CD14-positive monocyte (primary cell): ENCODE measurements around the gene TMEM87A. TPM values are rescaled to one million over a fixed set of nuclear protein-coding genes. Genes with fewer than 3 reads are reported as not detected.

ENCODE experiments used
- DNase-seq, 3 donors: peaks; one replicate each; pipeline ENCODE4 v3.0.0-alpha.2; 2011 to 2022
- H2AFZ ChIP-seq: 2 replicates; pipeline ENCODE4 v1.6.0; 2012; ENCODE audit warnings: mild to moderate bottlenecking, low read depth, low read length, inconsistent platforms; ENCODE audit not compliant: insufficient read depth, poor library complexity, severe bottlenecking
- H3K27ac ChIP-seq, 2 donors: 1 replicate in 1 of 2; 2 replicates in 1 of 2; pipeline ENCODE4 v1.5.1; 2012 to 2013; ENCODE audit warnings: low read length in 2 of 2, control low read depth in 1 of 2, inconsistent platforms in 1 of 2, low read depth in 1 of 2, mild to moderate bottlenecking in 1 of 2
- H3K27me3 ChIP-seq, 2 donors: one replicate each; pipeline versions ENCODE4 v1.6.0 to v1.6.1; 2011 to 2013; ENCODE audit warnings: low read length in 2 of 2; ENCODE audit not compliant: control insufficient read depth in 2 of 2, insufficient read depth in 2 of 2
- H3K36me3 ChIP-seq, 2 donors: replicated peaks in 1 of 2; 1 replicate in 1 of 2; 2 replicates in 1 of 2; pipeline versions ENCODE4 v1.5.1 to v1.6.1; 2012 to 2013; ENCODE audit warnings: low read length in 2 of 2, control low read depth in 1 of 2, inconsistent platforms in 1 of 2, mild to moderate bottlenecking in 1 of 2; ENCODE audit not compliant: insufficient read depth in 2 of 2, control insufficient read depth in 1 of 2
- H3K4me1 ChIP-seq, 2 donors: 1 replicate in 1 of 2; 2 replicates in 1 of 2; pipeline versions ENCODE4 v1.5.1 to v1.6.1; 2012 to 2013; ENCODE audit warnings: low read length in 2 of 2, control low read depth in 1 of 2, inconsistent platforms in 1 of 2, mild to moderate bottlenecking in 1 of 2, moderate library complexity in 1 of 2; ENCODE audit not compliant: insufficient read depth in 2 of 2, control insufficient read depth in 1 of 2
- H3K4me2 ChIP-seq: replicated peaks from 2 replicates; pipeline ENCODE3; 2012; ENCODE audit warnings: low read length, moderate library complexity, mild to moderate bottlenecking; ENCODE audit not compliant: poor library complexity, severe bottlenecking; ENCODE audit errors: extremely low read depth
- H3K4me3 ChIP-seq, 3 experiments: fragments of 200-600 bp in 1 of 3; sonication (generic) in 1 of 3; replicated peaks in 1 of 3; 1 replicate in 2 of 3; 2 replicates in 1 of 3; pipeline ENCODE4 v1.5.1; 2011 to 2013; ENCODE audit warnings: low read length in 3 of 3, mild to moderate bottlenecking in 3 of 3, control low read depth in 2 of 3, low read depth in 2 of 3, inconsistent platforms in 1 of 3, moderate library complexity in 1 of 3
- H3K79me2 ChIP-seq: 2 replicates; pipeline ENCODE4 v1.6.0; 2012; ENCODE audit warnings: mild to moderate bottlenecking, control low read depth, inconsistent platforms, low read length, moderate library complexity; ENCODE audit not compliant: insufficient read depth
- H3K9ac ChIP-seq: 2 replicates; pipeline ENCODE4 v1.6.0; 2017; ENCODE audit warnings: low read length, mild to moderate bottlenecking; ENCODE audit not compliant: insufficient read depth, poor library complexity, severe bottlenecking
- H3K9me3 ChIP-seq, 2 donors: replicated peaks in 1 of 2; 1 replicate in 1 of 2; 2 replicates in 1 of 2; pipeline versions ENCODE4 v1.5.1 to v1.6.1; 2012 to 2013; ENCODE audit warnings: low read length in 2 of 2, control low read depth in 1 of 2; ENCODE audit not compliant: control insufficient read depth in 1 of 2, insufficient read depth in 1 of 2
- H4K20me1 ChIP-seq: 2 replicates; pipeline ENCODE4 v1.6.0; 2012; ENCODE audit warnings: mild to moderate bottlenecking, low read length, control low read depth, moderate library complexity; ENCODE audit not compliant: insufficient read depth
- H3K27ac Mint-ChIP-seq, 7 donors: one replicate each; pipeline ENCODE4 v1.8.0; 2020; ENCODE audit warnings: mild to moderate bottlenecking in 7 of 7, mixed read lengths in 7 of 7, moderate library complexity in 6 of 7, inconsistent platforms in 2 of 7
- H3K27me3 Mint-ChIP-seq, 3 donors: one replicate each; pipeline ENCODE4 v1.8.0; 2021 to 2022; ENCODE audit warnings: low read depth in 3 of 3, mild to moderate bottlenecking in 3 of 3, mixed read lengths in 3 of 3, moderate library complexity in 3 of 3, inconsistent platforms in 1 of 3
- H3K36me3 Mint-ChIP-seq, 2 donors: one replicate each; pipeline ENCODE4 v1.8.0; 2020; ENCODE audit warnings: mixed read lengths in 2 of 2, inconsistent platforms in 1 of 2, mild to moderate bottlenecking in 1 of 2
- H3K4me1 Mint-ChIP-seq: one replicate; pipeline ENCODE4 v1.8.0; 2020; ENCODE audit warnings: mild to moderate bottlenecking, mixed read lengths
- H3K4me3 Mint-ChIP-seq, 2 donors: one replicate each; pipeline ENCODE4 v1.8.0; 2020; ENCODE audit warnings: mild to moderate bottlenecking in 2 of 2, mixed read lengths in 2 of 2, moderate library complexity in 1 of 2
- H3K9me3 Mint-ChIP-seq, 7 donors: one replicate each; pipeline ENCODE4 v1.8.0; 2020 to 2022; ENCODE audit warnings: mixed read lengths in 7 of 7, mild to moderate bottlenecking in 6 of 7, moderate library complexity in 6 of 7, inconsistent platforms in 2 of 7
- CTCF ChIP-seq: fragments of 200-600 bp; IDR thresholded peaks from one replicate; pipeline ENCODE4 v1.8.0; 2022; ENCODE audit warnings: antibody characterized with exemption, mild to moderate bottlenecking
- WGBS: methylation state at CpG from one replicate; pipeline ENCODE4 v1.1.5; 2013; ENCODE audit warnings: missing lambda C conversion rate; ENCODE audit not compliant: insufficient coverage; 5-methylcytosine and 5-hydroxymethylcytosine counted together
- intact Hi-C, 2 donors: fragments of 100-400 bp; cut with micrococcal nuclease; formaldehyde crosslinking; loops; one replicate each; pipeline versions ENCODE4 v1.15.0 to v1.15.1; 2023
- polyA plus RNA-seq, 3 donors: library from polyadenylated mRNA; depleted of rRNA in 1 of 3; unstranded in 2 of 3; stranded (reverse) in 1 of 3; fragments of 300-500 nt in 2 of 3; fragments of >200 nt in 1 of 3; fragmentation: Illumina TruSeq in 2 of 3; gene quantifications; 1 replicate in 2 of 3; 2 replicates in 1 of 3; pipeline ENCODE4 v1.2.3, GENCODE V29; 2012 to 2021

TMEM87A gene
- polyA plus RNA-seq, 3 donors = 24.4 to 49.4 (median 39.3) TPM

GRCh38 chr15:42279234-42279723, 6.0 kb upstream of the TMEM87A start:
- Histone ChIP-seq H4K20me1 (no peaks in the 10 kb centered on the region), H3K4me2 (peak overlapping the region; percentile 36), H3K4me3 (peak overlapping the region in 1 of 3 experiments; percentile 43), H3K9ac (no peak overlapping the region), H2AFZ (peak overlapping the region; percentile 49), H3K36me3 (peaks cover 43 to 48% of the 10 kb centered on the region in 2 donors), H3K9me3 (no peaks in the 10 kb centered on the region), H3K4me1 (peaks cover 41 to 44% of the 10 kb centered on the region in 2 donors), H3K79me2 (peaks cover 40% of the 10 kb centered on the region), H3K27me3 (no peaks in the 10 kb centered on the region), H3K27ac (peak overlapping the region; percentile 13 to 89)
- Mint-ChIP-seq H3K36me3 (peaks cover 43 to 54% of the 10 kb centered on the region in 2 donors), H3K27me3 (peaks cover 0 to 2% (median 0%) of the 10 kb centered on the region in 3 donors), H3K4me3 (peak overlapping the region; percentile 43 to 46), H3K9me3 (no peaks in the 10 kb centered on the region), H3K4me1 (peaks cover 41% of the 10 kb centered on the region), H3K27ac (peak overlapping the region; percentile 83 to 95 (median 92))
- no peak for TF ChIP-seq CTCF
- intact Hi-C loops = loop anchor here in 1 of 2 donors (10.0 kb wide), 1 partner anchor 196 kb away; no protein-coding TSS in a partner anchor
- 0% methylated on average over 2 of the region's 3 CpGs for WGBS
- peak; percentile 61 to 74 (median 74) for DNase-seq

GRCh38 chr15:42276762-42277161, 3.5 kb upstream of the TMEM87A start:
- no peak overlapping the region for H3K4me3 ChIP-seq
- Mint-ChIP-seq H3K4me3 (no peak overlapping the region), H3K36me3 (peaks cover 23 to 31% of the 10 kb centered on the region in 2 donors), H3K9me3 (no peaks in the 10 kb centered on the region), H3K27me3 (peaks cover 0 to 2% (median 0%) of the 10 kb centered on the region in 3 donors), H3K4me1 (peaks cover 49% of the 10 kb centered on the region), H3K27ac (no peak overlapping the region)
- no peak overlapping the region for H3K9ac ChIP-seq
- WGBS = no CpG with 5 or more reads among the region's 2 CpGs
- H3K27ac ChIP-seq = no peak overlapping the region
- peaks cover 51 to 61% of the 10 kb centered on the region in 2 donors for H3K4me1 ChIP-seq
- H3K36me3 ChIP-seq = peaks cover 22 to 23% of the 10 kb centered on the region in 2 donors
- peaks cover 49% of the 10 kb centered on the region for H3K79me2 ChIP-seq
- no peak overlapping the region for H3K4me2 ChIP-seq
- intact Hi-C loops = loop anchor here in 1 of 2 donors (10.0 kb wide), 1 partner anchor 198 kb away; no protein-coding TSS in a partner anchor
- H3K9me3 ChIP-seq = no peaks in the 10 kb centered on the region
- H2AFZ ChIP-seq = no peak overlapping the region
- no peaks in the 10 kb centered on the region for H3K27me3 ChIP-seq
- TF ChIP-seq CTCF = no peak
- DNase-seq = no peak
- peaks cover 11% of the 10 kb centered on the region for H4K20me1 ChIP-seq
